Measurements from ENCODE around the gene STK17A. TPM values are rescaled to one million over a fixed set of nuclear protein-coding genes. Genes with fewer than 3 reads are reported as not detected.

The STK17A gene
- total RNA-seq = 30.8 and 33.9 TPM in 2 replicates

GRCh38 chr7:43582503-43583423, at the start of gene STK17A:
TSS of gene STK17A (plus strand) at chr7:43583108. CDS start at chr7:43583244, 136 bp downstream.
- intact Hi-C loops (cut with micrococcal nuclease) = loop anchor here (1.0 to 5.0 kb wide), 6 partner anchors 9 to 650 kb away; partner anchors contain the start of genes COA1, MRPL32 and PSMA2

DNA sequence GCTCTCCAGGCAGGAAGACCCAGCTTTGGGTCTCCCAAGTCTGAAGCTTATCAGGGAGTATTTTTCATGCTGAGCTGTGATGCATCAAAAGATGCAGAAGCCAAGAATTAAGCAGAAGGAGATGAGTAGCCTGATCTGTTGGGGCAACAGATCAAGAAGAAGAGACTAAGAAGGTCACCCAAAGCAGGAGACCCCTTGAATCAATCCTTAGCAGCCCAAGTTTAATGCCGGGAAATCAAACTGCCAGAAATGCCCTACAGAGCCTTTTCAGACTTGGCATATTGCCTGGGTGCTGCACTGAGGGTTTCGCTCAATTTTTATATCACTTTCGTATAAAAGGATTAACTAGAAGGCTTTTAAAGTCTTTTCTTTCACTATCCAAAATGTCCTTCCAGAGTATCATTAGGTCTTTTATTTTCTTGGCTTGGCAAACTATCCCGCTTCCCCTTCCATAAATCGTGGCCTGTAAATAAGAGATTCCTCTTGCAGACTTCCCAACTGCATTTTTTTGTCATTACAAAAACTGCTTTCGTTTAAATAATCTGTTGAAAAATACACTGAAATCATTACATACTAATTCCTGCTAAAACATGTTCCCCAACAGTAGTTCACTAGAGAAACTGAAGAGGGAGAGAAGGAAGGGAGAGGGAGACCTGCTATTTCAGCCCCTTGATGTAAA, 49.0 kb upstream of the STK17A start:
- H3K27ac Mint-ChIP-seq = no peak overlapping the region

More at GRCh38 chr7:43582503-43583423, at the start of gene STK17A:
- H3K4me3 Mint-ChIP-seq = peak within 1 kb of the TSS; percentile 93
- H3K27ac Mint-ChIP-seq = peak within 1 kb of the TSS; percentile 98
- H3K4me1 Mint-ChIP-seq = peaks cover 29% of the 10 kb centered on the region
- peaks cover 5% of the 10 kb centered on the region for H3K36me3 Mint-ChIP-seq (ENCODE audit: low read depth)
- H3K9me3 Mint-ChIP-seq = no peaks in the 10 kb centered on the region
- H3K27me3 Mint-ChIP-seq = peaks cover 22% of the 10 kb centered on the region
- DNase-seq = peak; percentile 98

DNA sequence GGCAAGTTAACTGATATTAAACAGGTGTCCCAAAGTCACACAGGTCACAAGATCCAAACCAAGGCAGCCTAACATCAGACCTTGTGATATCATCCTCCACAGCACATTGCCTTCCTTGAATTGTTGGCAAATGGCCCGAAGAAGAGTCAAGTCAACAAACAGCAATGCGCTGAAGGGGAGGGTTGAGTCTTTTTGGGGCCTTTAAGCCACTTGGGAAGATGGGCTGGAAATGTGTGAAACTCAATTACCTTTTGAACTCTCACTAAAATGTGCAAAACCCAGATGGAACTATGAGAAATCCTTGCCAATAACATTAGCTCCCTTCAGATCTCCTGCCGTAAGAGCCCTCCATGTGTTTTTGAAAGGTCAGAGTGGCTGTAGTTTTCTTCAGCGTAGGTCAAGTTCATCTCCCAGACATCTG, 47.9 kb upstream of the STK17A start:
- Mint-ChIP-seq H3K36me3 (ENCODE audit: low read depth) (no peaks in the 10 kb centered on the region), H3K27ac (no peak overlapping the region), H3K27me3 (peaks cover 12% of the 10 kb centered on the region), H3K4me1 (no peaks in the 10 kb centered on the region), H3K9me3 (no peaks in the 10 kb centered on the region), H3K4me3 (no peak overlapping the region)
- intact Hi-C loops (cut with micrococcal nuclease) = no loop called here
- DNase-seq = no peak

More for the DNA sequence above, 49.0 kb upstream of the STK17A start:
- Mint-ChIP-seq H3K36me3 (ENCODE audit: low read depth) (no peaks in the 10 kb centered on the region), H3K9me3 (no peaks in the 10 kb centered on the region), H3K4me1 (no peaks in the 10 kb centered on the region), H3K4me3 (no peak overlapping the region), H3K27me3 (peaks cover 15% of the 10 kb centered on the region)
- intact Hi-C loops (cut with micrococcal nuclease) = no loop called here
- no peak for DNase-seq

GRCh38 chr7:43535810-43536585, 46.9 kb upstream of the STK17A start:
- H3K4me1 Mint-ChIP-seq = no peaks in the 10 kb centered on the region
- DNase-seq = no peak
- no peaks in the 10 kb centered on the region for H3K9me3 Mint-ChIP-seq
- H3K27me3 Mint-ChIP-seq = peaks cover 14% of the 10 kb centered on the region
- intact Hi-C loops (cut with micrococcal nuclease) = no loop called here
- no peak overlapping the region for H3K4me3 Mint-ChIP-seq
- no peak overlapping the region for H3K27ac Mint-ChIP-seq
- no peaks in the 10 kb centered on the region for H3K36me3 Mint-ChIP-seq (ENCODE audit: low read depth)

DNA sequence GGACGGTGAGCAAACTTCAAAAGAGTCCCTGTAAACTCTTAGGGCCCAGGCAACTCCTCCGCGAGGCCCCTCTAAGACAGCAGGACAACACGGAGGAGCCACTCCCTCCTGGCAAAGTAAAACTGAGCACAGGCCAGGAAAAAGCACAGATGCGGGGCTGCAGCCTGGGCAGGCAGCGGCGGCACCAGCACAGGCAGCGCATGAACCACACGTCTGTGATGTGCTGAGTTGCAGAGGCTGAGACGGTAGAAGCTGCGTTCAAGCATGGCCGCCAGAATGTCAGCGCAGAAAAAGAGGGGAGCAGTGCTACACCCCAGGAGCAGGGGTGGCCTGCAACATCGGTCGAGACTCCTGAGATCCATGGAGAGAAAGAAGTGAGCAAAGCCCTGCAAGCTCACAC, 46.1 kb upstream of the STK17A start:
- Mint-ChIP-seq H3K36me3 (ENCODE audit: low read depth) (no peaks in the 10 kb centered on the region), H3K4me1 (no peaks in the 10 kb centered on the region), H3K4me3 (no peak overlapping the region)

DNA sequence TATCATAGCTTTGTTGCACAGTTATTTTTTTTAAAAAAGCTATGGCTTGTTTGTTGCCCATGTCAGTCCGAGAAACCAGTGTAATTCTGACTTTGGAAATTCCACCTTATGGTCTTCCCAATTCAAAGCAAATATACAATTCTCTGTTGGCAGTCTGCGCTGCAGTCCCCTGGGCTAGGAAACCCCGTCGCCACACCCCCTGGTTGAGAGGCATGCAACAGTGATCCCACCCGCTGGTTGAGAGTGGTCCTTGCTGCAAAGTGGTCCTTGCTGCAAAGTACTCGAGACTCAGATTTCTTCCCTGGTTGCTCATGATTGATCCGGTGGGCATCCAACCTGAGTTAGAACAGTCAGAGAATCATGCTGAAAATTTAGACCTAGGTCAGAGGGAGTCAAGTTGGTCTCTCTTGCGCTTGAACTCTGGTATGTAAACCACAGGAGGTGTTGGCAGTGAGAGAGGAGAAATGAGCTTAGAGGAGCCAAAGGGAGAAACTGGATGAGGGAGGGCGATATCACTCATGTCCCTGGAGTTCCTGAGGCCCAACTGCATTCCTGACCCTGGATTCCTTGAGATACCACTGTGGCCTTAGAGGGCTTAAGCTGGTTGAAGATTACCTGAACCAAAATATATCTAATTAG, 45.0 kb upstream of the STK17A start:
- DNase-seq = no peak
- H3K4me1 Mint-ChIP-seq = no peaks in the 10 kb centered on the region
- H3K36me3 Mint-ChIP-seq (ENCODE audit: low read depth) = no peaks in the 10 kb centered on the region
- H3K27ac Mint-ChIP-seq = no peak overlapping the region
- intact Hi-C loops (cut with micrococcal nuclease) = no loop called here
- no peaks in the 10 kb centered on the region for H3K9me3 Mint-ChIP-seq
- peaks cover 23% of the 10 kb centered on the region for H3K27me3 Mint-ChIP-seq
- H3K4me3 Mint-ChIP-seq = no peak overlapping the region

More for the DNA sequence above, 46.1 kb upstream of the STK17A start:
- no peak for DNase-seq
- intact Hi-C loops (cut with micrococcal nuclease) = no loop called here
- Mint-ChIP-seq H3K27ac (no peak overlapping the region), H3K9me3 (no peaks in the 10 kb centered on the region), H3K27me3 (peaks cover 17% of the 10 kb centered on the region)

GRCh38 chr7:43538404-43538771, 44.5 kb upstream of the STK17A start:
- Mint-ChIP-seq H3K36me3 (ENCODE audit: low read depth) (no peaks in the 10 kb centered on the region), H3K4me3 (no peak overlapping the region), H3K27me3 (peaks cover 23% of the 10 kb centered on the region), H3K4me1 (no peaks in the 10 kb centered on the region), H3K9me3 (no peaks in the 10 kb centered on the region), H3K27ac (no peak overlapping the region)
- no peak for DNase-seq
- intact Hi-C loops (cut with micrococcal nuclease) = no loop called here

DNA sequence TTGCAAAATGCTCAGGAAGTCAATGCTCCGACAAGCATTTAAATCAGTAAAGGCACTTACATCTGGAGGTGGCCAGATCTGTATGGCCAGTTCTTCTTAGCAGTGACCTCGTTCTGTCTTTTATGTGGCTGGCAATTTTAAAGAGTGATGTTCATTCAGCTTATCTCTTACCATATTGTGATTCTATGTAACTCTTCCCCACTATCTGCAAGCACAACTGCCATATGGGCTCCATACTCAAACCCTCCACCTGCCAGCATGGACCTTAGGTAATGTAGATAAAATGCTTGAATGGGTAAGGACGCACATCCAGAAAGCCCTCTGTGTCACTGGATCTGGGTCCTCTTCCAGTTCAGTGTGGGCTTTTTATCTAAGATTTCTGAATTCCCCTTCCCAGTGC, 42.4 kb upstream of the STK17A start:
- intact Hi-C loops (cut with micrococcal nuclease) = no loop called here
- Mint-ChIP-seq H3K36me3 (ENCODE audit: low read depth) (no peaks in the 10 kb centered on the region), H3K4me3 (no peak overlapping the region), H3K27ac (no peak overlapping the region), H3K27me3 (peaks cover 31% of the 10 kb centered on the region), H3K4me1 (no peaks in the 10 kb centered on the region), H3K9me3 (no peaks in the 10 kb centered on the region)
- DNase-seq = no peak

DNA sequence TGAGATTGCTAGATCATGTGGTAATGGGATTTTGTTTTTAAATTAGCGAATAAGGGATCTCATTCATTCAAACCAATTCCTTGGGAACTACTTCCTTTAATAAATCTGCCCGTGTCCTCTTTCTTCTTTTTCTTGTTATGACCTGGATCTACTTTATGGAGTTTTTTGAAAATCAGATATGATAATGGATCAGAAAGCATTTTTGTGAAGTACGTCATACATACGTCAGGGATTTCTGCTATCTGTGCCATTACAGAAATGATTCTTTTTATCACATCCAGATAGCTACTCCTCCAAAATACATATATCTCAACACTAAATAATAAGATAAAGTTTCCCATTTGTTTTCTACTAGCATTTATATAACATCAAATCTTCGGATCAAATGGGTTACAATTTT, 40.2 kb upstream of the STK17A start:
- Mint-ChIP-seq H3K27me3 (peaks cover 49% of the 10 kb centered on the region), H3K4me3 (no peak overlapping the region), H3K36me3 (ENCODE audit: low read depth) (no peaks in the 10 kb centered on the region), H3K27ac (no peak overlapping the region), H3K9me3 (peaks cover 4% of the 10 kb centered on the region), H3K4me1 (no peaks in the 10 kb centered on the region)
- DNase-seq = no peak
- intact Hi-C loops (cut with micrococcal nuclease) = no loop called here

- DNase-seq = no peak
- Mint-ChIP-seq H3K4me3 (no peak overlapping the region), H3K27me3 (peaks cover 39% of the 10 kb centered on the region), H3K9me3 (peaks cover 4% of the 10 kb centered on the region), H3K4me1 (no peaks in the 10 kb centered on the region), H3K27ac (no peak overlapping the region), H3K36me3 (ENCODE audit: low read depth) (no peaks in the 10 kb centered on the region)
- intact Hi-C loops (cut with micrococcal nuclease) = no loop called here
Measured at GRCh38 chr7:43546231-43546630, 36.7 kb upstream of the STK17A start.

DNA sequence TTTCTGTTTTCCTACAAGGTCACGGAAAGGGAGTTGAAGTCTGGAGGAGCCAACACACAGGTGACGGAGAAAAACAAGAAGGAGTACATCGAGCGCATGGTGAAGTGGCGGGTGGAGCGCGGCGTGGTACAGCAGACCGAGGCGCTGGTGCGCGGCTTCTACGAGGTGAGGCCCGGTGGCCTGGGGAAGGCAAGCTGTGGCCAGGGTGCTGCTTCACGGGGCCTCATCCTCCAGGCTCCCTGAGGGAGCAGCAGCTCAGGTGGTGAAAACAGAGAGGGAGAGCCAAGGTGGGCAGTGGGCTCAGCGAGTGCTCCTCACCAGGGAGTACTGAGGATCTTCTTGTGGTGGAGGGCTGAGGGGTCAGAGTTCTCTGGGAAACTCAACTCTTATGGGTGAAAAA, 32.5 kb upstream of the STK17A start:
- Mint-ChIP-seq H3K9me3 (peaks cover 4% of the 10 kb centered on the region), H3K36me3 (ENCODE audit: low read depth) (no peaks in the 10 kb centered on the region), H3K4me3 (no peak overlapping the region), H3K27me3 (peaks cover 23% of the 10 kb centered on the region), H3K4me1 (peaks cover 17% of the 10 kb centered on the region), H3K27ac (no peak overlapping the region)
- no peak for DNase-seq
- intact Hi-C loops (cut with micrococcal nuclease) = no loop called here

- Mint-ChIP-seq H3K4me3 (no peak overlapping the region), H3K27ac (no peak overlapping the region), H3K36me3 (ENCODE audit: low read depth) (no peaks in the 10 kb centered on the region), H3K9me3 (no peaks in the 10 kb centered on the region), H3K4me1 (peaks cover 17% of the 10 kb centered on the region), H3K27me3 (peaks cover 12% of the 10 kb centered on the region)
- no peak for DNase-seq
- intact Hi-C loops (cut with micrococcal nuclease) = no loop called here
Measured at GRCh38 chr7:43552122-43552521, 30.8 kb upstream of the STK17A start.

- H3K27ac Mint-ChIP-seq = peak overlapping the region; percentile 75
- H3K27me3 Mint-ChIP-seq = peaks cover 8% of the 10 kb centered on the region
- intact Hi-C loops (cut with micrococcal nuclease) = no loop called here
- DNase-seq = no peak
- peaks cover 17% of the 10 kb centered on the region for H3K4me1 Mint-ChIP-seq
- H3K36me3 Mint-ChIP-seq (ENCODE audit: low read depth) = no peaks in the 10 kb centered on the region
- no peak overlapping the region for H3K4me3 Mint-ChIP-seq
- H3K9me3 Mint-ChIP-seq = no peaks in the 10 kb centered on the region
Measured at GRCh38 chr7:43553999-43554398, 28.9 kb upstream of the STK17A start.

Data from activated CD4-positive, alpha-beta T cell treated with anti-CD3 and anti-CD28 coated beads, Interleukin-2, amount 10 ng/mL, durations not matched to agents 24 days and 14 days (primary cell).